ENCODE data around the gene HEPH.
"Not testable (repeated sequence)": the region's sequence is repeated elsewhere in the genome, so short reads cannot be mapped to it uniquely, and the experiment has no call there.

HEPH gene

GRCh38 chrX:66232296-66232695, 68.2 kb downstream of the HEPH start:
- no peak for DNase-seq (ENCODE audit: low spot score)

GRCh38 chrX:66233209-66233608, 69.2 kb downstream of the HEPH start:
- DNase-seq (ENCODE audit: low spot score): no peak

- not testable (repeated sequence) for DNase-seq (ENCODE audit: low spot score)
These were observed 69.9 kb downstream of the HEPH start for GRCh38 chrX:66233904-66234303.

- DNase-seq (ENCODE audit: low spot score): no peak
These were observed 91.4 kb downstream of the HEPH start for GRCh38 chrX:66255359-66255967.

- DNase-seq (ENCODE audit: low spot score): no peak
These were observed 98.8 kb downstream of the HEPH start for GRCh38 chrX:66262807-66263206.
